ENCODE data around the gene TMEM183A.

Gene TMEM183A

GRCh38 chr1:203072002-203072602, 64.9 kb downstream of the TMEM183A start:
- DNase-seq (ENCODE audit: low spot score), result no peak

- no peak for DNase-seq (ENCODE audit: low spot score)
Measured at GRCh38 chr1:203072911-203073310, 65.7 kb downstream of the TMEM183A start.

- DNase-seq (ENCODE audit: low spot score), result no peak
Measured at GRCh38 chr1:203073469-203073868, 66.3 kb downstream of the TMEM183A start.

Measured in germinal center (tissue), 1 donor.